Fibroblast of pulmonary artery (primary cell): ENCODE measurements around the gene BEAN1.
A peak's percentile ranks its signal among the peaks of the same experiment; 100 is the strongest.

ENCODE experiments used
- DNase-seq: peaks from one replicate; pipeline ENCODE4 v3.0.0-alpha.2; 2010; ENCODE audit warnings: low read depth
- H3K4me3 ChIP-seq: replicated peaks from 2 replicates; pipeline ENCODE4 v1.5.1; 2011; ENCODE audit warnings: low read depth, mild to moderate bottlenecking, control low read depth, low read length, moderate library complexity
- TF ChIP-seq, protein P1 (sequence below): IDR thresholded peaks from 2 replicates; pipeline ENCODE4 v1.5.1; 2011; ENCODE audit warnings: mild to moderate bottlenecking, control low read depth, low read length, inconsistent platforms; ENCODE audit errors: missing control alignments

Gene BEAN1

DNA sequence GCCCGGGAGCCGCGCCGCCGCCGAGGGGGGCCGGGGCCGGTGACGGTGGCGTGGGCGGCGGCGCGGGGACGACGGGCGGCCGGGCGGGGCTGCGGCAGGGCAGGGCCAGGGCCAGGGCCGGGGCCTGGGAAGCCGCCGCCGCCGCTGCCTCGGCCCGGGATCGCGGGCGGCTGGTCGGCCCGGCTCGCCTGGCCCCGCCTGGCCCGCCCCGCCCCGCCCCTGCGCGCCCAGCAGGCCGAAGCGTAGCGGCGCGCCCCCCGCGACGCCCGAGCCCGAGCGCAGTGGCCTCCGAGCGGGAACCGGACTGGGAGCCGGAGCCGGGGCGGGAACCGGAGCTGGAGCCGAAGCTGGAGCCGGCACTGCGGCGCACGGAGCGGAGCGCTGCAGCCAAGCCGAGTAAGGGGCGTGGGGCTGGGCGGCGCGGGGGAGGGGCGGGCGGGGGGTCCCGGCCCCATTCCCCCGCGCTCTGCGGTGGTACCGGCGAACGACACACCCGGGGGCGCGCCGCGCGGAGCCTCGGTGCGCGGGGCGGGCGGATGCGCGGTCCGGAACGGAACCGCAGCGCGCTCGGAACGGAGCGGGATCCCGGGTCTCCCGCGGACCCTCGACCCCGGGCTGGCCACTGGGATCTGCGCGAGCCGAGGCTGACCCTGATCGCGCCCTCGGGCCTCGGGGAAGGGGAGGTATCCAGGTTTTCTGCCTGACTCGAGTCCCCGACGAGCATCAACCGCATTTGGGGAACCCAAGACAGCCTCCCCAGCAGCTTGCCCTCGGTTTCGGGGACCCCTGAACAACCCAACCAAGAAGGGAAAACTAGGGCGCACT, at the start of gene BEAN1:
BEAN1 (plus strand) TSS at position 260 of the 825 bp plus-strand sequence. CDS start 10,382 bp downstream, outside the sequence.
- no peak for DNase-seq
- TF ChIP-seq, protein P1, sequence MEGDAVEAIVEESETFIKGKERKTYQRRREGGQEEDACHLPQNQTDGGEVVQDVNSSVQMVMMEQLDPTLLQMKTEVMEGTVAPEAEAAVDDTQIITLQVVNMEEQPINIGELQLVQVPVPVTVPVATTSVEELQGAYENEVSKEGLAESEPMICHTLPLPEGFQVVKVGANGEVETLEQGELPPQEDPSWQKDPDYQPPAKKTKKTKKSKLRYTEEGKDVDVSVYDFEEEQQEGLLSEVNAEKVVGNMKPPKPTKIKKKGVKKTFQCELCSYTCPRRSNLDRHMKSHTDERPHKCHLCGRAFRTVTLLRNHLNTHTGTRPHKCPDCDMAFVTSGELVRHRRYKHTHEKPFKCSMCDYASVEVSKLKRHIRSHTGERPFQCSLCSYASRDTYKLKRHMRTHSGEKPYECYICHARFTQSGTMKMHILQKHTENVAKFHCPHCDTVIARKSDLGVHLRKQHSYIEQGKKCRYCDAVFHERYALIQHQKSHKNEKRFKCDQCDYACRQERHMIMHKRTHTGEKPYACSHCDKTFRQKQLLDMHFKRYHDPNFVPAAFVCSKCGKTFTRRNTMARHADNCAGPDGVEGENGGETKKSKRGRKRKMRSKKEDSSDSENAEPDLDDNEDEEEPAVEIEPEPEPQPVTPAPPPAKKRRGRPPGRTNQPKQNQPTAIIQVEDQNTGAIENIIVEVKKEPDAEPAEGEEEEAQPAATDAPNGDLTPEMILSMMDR: no peak
- peak within 1 kb of the TSS; percentile 34 for H3K4me3 ChIP-seq

DNA sequence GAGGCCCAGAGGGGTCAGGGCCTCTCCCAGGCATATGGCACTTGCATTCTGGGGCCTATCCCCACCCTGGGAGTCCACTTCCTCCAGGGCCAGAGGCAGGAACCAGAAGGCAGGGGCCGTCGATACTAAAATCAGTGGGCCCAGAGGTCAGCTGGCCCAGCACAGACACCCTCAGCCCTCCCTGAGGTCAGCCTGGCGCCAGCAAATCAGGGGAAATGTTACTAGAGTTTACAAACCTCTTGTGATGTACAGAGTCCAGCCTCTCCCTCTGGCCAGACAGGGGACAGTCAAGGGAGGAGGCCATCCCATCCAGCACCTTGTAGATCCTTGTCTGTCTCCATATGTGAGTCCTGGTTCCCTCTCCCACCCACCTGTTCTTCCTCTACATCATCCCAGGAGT, 49.8 kb upstream of the BEAN1 start:
- TF ChIP-seq, protein P1: no peak
- no peak for DNase-seq

DNA sequence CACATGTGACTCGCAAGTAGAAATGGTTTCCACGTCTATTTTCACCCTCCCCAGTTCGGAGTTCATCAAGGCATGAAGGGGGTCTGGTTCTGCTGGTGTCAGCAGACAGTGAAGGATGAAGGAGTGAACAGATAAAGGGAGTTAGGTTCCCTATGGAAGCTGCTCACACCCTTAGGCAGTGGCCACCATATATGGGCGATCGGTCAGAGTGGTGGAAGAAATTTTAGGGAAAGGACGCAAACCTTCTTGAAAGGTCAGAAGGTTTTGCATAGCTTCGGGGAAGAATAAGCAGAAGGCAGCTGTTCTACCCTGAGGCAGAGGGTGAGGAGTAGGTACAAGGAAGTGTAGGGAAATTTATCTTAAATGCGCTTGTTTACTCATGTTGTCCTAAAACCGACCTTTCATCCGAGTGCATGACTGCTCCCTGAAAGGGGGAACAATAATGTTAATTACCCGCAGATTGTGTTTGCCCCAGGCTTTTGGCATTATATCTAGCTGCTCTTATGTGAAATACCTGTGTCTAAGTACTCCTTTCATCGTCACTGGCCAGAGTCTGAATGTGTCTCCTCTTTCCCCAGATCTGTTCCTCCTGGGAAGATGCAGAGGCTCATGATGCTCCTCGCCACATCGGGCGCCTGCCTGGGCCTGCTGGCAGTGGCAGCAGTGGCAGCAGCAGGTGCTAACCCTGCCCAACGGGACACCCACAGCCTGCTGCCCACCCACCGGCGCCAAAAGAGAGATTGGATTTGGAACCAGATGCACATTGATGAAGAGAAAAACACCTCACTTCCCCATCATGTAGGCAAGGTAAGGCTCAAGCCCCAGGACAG, 48.1 kb upstream of the BEAN1 start:
- no peak for DNase-seq
- TF ChIP-seq, protein P1: no peak
- no peak overlapping the region for H3K4me3 ChIP-seq

More for the DNA sequence above, 49.8 kb upstream of the BEAN1 start:
- no peak overlapping the region for H3K4me3 ChIP-seq

DNA sequence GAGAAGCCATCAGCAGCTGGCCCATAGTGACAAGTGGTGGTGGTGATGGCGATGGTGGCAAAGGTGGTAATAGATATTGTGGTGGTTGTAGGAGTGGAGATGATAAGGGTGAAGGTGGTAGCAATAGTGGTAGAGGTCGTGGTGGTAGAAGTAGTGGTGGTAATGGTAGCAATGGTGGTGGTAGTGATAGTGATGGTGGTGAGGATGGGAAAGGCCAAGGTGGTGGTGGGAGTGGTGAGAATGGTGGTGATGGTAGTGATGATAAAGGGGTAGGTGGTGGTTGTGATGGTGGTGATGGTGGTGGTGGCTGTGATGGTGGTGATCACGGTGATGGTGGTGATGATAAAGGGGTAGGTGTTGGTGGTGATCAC, 47.5 kb upstream of the BEAN1 start:
- H3K4me3 ChIP-seq: no peak overlapping the region
- TF ChIP-seq, protein P1: no peak
- no peak for DNase-seq

- no peak overlapping the region for H3K4me3 ChIP-seq
- TF ChIP-seq, protein P1: no peak
- DNase-seq: no peak
Observed at GRCh38 chr16:66380421-66380820, 46.7 kb upstream of the BEAN1 start.

DNA sequence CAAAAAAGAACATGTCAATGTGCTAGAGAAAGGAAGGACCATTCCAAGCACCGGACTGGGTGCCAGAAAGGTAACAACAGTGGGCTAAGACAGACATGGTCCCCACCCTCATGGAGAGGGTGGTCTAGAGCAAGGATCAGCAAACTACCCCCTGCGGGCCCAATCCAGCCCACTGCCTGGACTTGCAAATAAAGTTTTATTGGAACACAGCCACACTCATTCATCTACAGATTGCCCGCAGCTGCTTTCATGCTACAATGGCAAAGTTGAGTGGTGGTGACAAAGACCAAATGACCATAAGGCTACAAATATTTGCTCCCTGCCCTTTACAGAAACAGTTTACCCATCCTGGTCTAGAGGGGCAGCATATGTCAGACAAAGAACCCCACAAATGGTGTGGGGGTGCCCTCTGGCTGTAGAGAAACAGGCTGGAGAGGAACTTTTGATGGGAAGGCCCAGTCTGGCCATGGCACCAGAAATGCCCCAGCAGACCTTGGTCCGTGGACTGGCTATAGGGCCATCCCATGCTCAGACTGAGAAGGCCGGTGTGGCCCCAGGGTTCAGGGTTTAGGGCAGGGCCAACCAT, 45.4 kb upstream of the BEAN1 start:
- TF ChIP-seq, protein P1: no peak
- DNase-seq: no peak
- no peak overlapping the region for H3K4me3 ChIP-seq
